ENCODE data around the gene TMX4. TPM values are rescaled to one million over a fixed set of nuclear protein-coding genes. Genes with fewer than 3 reads are reported as not detected.

The TMX4 gene
- total and polyA plus RNA-seq, 2 of the 8 experiments (the other 6 are each of a cell fraction or from before 2014, with no cell fraction given), result 2.1 to 7.8 TPM

DNA sequence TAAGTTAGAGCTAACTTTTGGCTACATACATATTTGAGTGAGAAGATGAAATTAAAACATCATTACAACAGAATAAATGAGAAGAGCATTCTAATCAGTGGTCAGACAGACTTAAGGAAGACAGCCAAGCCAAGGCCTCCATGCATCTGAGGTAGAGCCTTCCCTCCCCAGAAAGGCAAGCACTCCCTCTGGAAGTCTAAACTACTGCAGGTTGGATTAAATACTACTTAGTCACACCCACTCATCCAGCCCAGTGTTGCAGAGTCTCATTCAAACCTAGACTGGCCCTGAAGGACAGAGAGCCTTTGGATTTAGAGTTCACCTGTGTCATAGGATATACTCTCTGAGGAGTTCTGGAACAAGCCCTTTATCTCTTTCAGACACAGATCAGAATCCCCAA lies 29.2 kb downstream of the TMX4 start:
- TF ChIP-seq RAD21 (IDR thresholded peaks at IDR 0.05 in 1 of 2, conservative IDR thresholded peaks at IDR 0.05 in 1 of 2; ENCODE audit: low read depth in 2 of 2, low read length in 2 of 2), result no peak
- no peak for TF ChIP-seq SRF (IDR thresholded peaks at IDR 0.05; ENCODE audit: low read depth, low read length)
- no peak for TF ChIP-seq CBX5 (IDR thresholded peaks at IDR 0.05; ENCODE audit: low read depth, low read length)
- TF ChIP-seq ZNF274 (IDR thresholded peaks at IDR 0.05; ENCODE audit: borderline replicate concordance, extremely low read depth, low read length), result no peak
- TF ChIP-seq NRF1 (IDR thresholded peaks at IDR 0.05; ENCODE audit: low read depth, low read length), result no peak
- no peak overlapping the region for H3K18ac ChIP-seq (ENCODE audit: extremely low read depth, low read length)
- H2BK5ac ChIP-seq (ENCODE audit: low read depth, low read length), result no peak overlapping the region
- H4K8ac ChIP-seq (ENCODE audit: extremely low read depth, insufficient read depth, low read length), result no peak overlapping the region
- H3K23ac ChIP-seq (ENCODE audit: insufficient read length), result no peak overlapping the region
- H2BK20ac ChIP-seq (ENCODE audit: low read length), result no peak overlapping the region
- H4K91ac ChIP-seq (replicated peaks; ENCODE audit: insufficient read length, low read length), result no peak overlapping the region
- DNase-seq (ENCODE audit: low read depth in 1 of 2, low spot score in 2 of 2) (no peak), FAIRE-seq (no peak)
- no peak overlapping the region for H3K4me3 ChIP-seq (ENCODE audit: extremely low read depth in 1 of 4, insufficient read depth in 2 of 4, low read depth in 3 of 4, low read length in 4 of 4)
- H4K5ac ChIP-seq (ENCODE audit: insufficient read length, low read depth, low read length), result no peak overlapping the region
- H3K23me2 ChIP-seq (ENCODE audit: low read depth, low read length), result no peaks in the 10 kb centered on the region
- no peak overlapping the region for H2BK15ac ChIP-seq (ENCODE audit: low read length)
- no peaks in the 10 kb centered on the region for H3K27me3 ChIP-seq (replicated peaks in 1 of 4; ENCODE audit: control insufficient read depth in 3 of 4, extremely low read depth in 1 of 4, insufficient read depth in 3 of 4, low read length in 3 of 4)
- peaks cover 0 to 3% (median 0%) of the 10 kb centered on the region in 4 experiments; a peak in 1 of 8 replicates for H3K36me3 ChIP-seq (ENCODE audit: control insufficient read depth in 2 of 4, insufficient read depth in 4 of 4, low read length in 3 of 4)
- no peak overlapping the region for H3K9ac ChIP-seq (replicated peaks in 1 of 4; ENCODE audit: extremely low read depth in 1 of 4, low read depth in 3 of 4, low read length in 3 of 4)
- H2BK12ac ChIP-seq (ENCODE audit: low read depth, low read length), result no peak overlapping the region
- H3K4ac ChIP-seq (replicated peaks; ENCODE audit: insufficient read length, low read depth, low read length), result no peak overlapping the region
- no peaks in the 10 kb centered on the region for H3K79me2 ChIP-seq (ENCODE audit: control insufficient read depth in 1 of 2, insufficient read depth in 2 of 2, low read length in 2 of 2)
- no peak overlapping the region for H3K27ac ChIP-seq (ENCODE audit: low read depth, low read length)
- H3K79me1 ChIP-seq (ENCODE audit: low read depth, low read length), result no peaks in the 10 kb centered on the region
- peaks cover 0 to 9% of the 10 kb centered on the region in 2 experiments; a peak in 2 of 4 replicates for H3K9me3 ChIP-seq (ENCODE audit: insufficient read depth in 2 of 2, low read depth in 1 of 2, low read length in 1 of 2)
- H3K4me2 ChIP-seq (ENCODE audit: insufficient read depth in 1 of 2, low read depth in 2 of 2, low read length in 2 of 2), result no peak overlapping the region
- ChIA-PET POLR2A (ENCODE audit: partially characterized antibody) (interaction anchor here (0.6 kb wide), 1 partner anchor 56 kb away, joined by 3 read pairs; no protein-coding TSS in a partner anchor), CTCF (ENCODE audit: partially characterized antibody) (interaction anchor here (0.6 to 4.4 kb wide), 9 partner anchors 9 to 166 kb away, joined by 3 to 38 read pairs (median 6); no protein-coding TSS in a partner anchor)
- H4K20me1 ChIP-seq (replicated peaks in 1 of 2; ENCODE audit: control insufficient read depth in 1 of 2, insufficient read depth in 2 of 2, low read length in 2 of 2), result no peaks in the 10 kb centered on the region
- no peak overlapping the region for H2AFZ ChIP-seq (ENCODE audit: low read length)
- no peak overlapping the region for H2BK120ac ChIP-seq (replicated peaks; ENCODE audit: low read depth, low read length)
- H3K14ac ChIP-seq (ENCODE audit: insufficient read length), result no peak overlapping the region
- H3K4me1 ChIP-seq (replicated peaks in 1 of 4; ENCODE audit: control insufficient read depth in 3 of 4, insufficient read depth in 4 of 4, low read length in 3 of 4), result no peaks in the 10 kb centered on the region
- H3K56ac ChIP-seq (replicated peaks; ENCODE audit: insufficient read length, low read depth, low read length), result no peak overlapping the region
- H2AK5ac ChIP-seq (ENCODE audit: low read depth, low read length), result no peak overlapping the region

Measured in H1 (cell line).